Mucosa of descending colon (tissue), 3 donors: ENCODE results near the gene WNK1. TPM values are rescaled to one million over a fixed set of nuclear protein-coding genes. Genes with fewer than 3 reads are reported as not detected.

Source experiments
- ATAC-seq: fragments of 200-7000 bp; cut with Tn5 transposase; one replicate; pipeline ENCODE4 v1.9.1; 2020; ENCODE audit warnings: mild to moderate bottlenecking, moderate library complexity
- DNase-seq, 3 donors: peaks; one replicate each; pipeline ENCODE4 v3.0.0-alpha.2; 2020
- H3K36me3 ChIP-seq: fragments of 200-600 bp; one replicate; pipeline ENCODE4 v1.8.0; 2021; ENCODE audit warnings: low read depth, mild to moderate bottlenecking
- H3K4me1 ChIP-seq: fragments of 200-600 bp; one replicate; pipeline ENCODE4 v1.8.0; 2021; ENCODE audit warnings: low read depth, mild to moderate bottlenecking
- H3K4me3 ChIP-seq: fragments of 200-600 bp; one replicate; pipeline ENCODE4 v1.8.0; 2021; ENCODE audit warnings: mild to moderate bottlenecking
- H3K9me3 ChIP-seq: fragments of 200-600 bp; one replicate; pipeline ENCODE4 v1.8.0; 2021; ENCODE audit warnings: mild to moderate bottlenecking
- CTCF ChIP-seq: fragments of 200-600 bp; IDR thresholded peaks from one replicate; pipeline ENCODE4 v1.8.0; 2022; ENCODE audit warnings: antibody characterized with exemption, mild to moderate bottlenecking
- intact Hi-C, 2 donors: fragments of 100-400 bp; cut with DNase I in 1 of 2; cut with micrococcal nuclease in 1 of 2; formaldehyde crosslinking; loops; one replicate each; pipeline versions ENCODE4 v1.11.0 to v1.11.1; 2022; cut with DNase I, micrococcal nuclease
- total RNA-seq, 3 donors: library from RNA; stranded (reverse); fragmentation: NEBNext Ultra II Directional in 2 of 3; extraction: Animal tissue kit (Norgen Biotek cat#: 25700) in 2 of 3; gene quantifications; one replicate each; pipeline versions ENCODE4 v1.2.1 to v1.2.4, GENCODE V29; 2021 to 2023
- donor health status: DM: no; HTN: no; CAD: no; lungs with moderate emphysema.
- donor health status: DM: no; HTN: no; CAD: no.
- donor health status: DM: no; HTN: yes; CAD: no.

The WNK1 gene
- total RNA-seq, 3 donors from 2014 or later: 84.0 to 155 (median 85.5) TPM

- TF ChIP-seq CTCF: no peak
- no peaks in the 10 kb centered on the region for H3K4me1 ChIP-seq
- ATAC-seq (no peak), DNase-seq (no peak)
- H3K36me3 ChIP-seq: no peaks in the 10 kb centered on the region
- intact Hi-C loops: loop anchor here (10.0 kb wide), 1 partner anchor 243 kb away; no protein-coding TSS in a partner anchor
- no peak overlapping the region for H3K4me3 ChIP-seq
- no peaks in the 10 kb centered on the region for H3K9me3 ChIP-seq
Observed at GRCh38 chr12:817941-818600, 65.7 kb downstream of the WNK1 start.

GRCh38 chr12:818733-819132 lies 66.4 kb downstream of the WNK1 start:
- DNase-seq (no peak), ATAC-seq (no peak)
- H3K4me3 ChIP-seq: no peak overlapping the region
- no peak for TF ChIP-seq CTCF
- no peaks in the 10 kb centered on the region for H3K4me1 ChIP-seq
- no peaks in the 10 kb centered on the region for H3K36me3 ChIP-seq
- intact Hi-C loops: loop anchor here (10.0 kb wide), 1 partner anchor 244 kb away; no protein-coding TSS in a partner anchor
- no peaks in the 10 kb centered on the region for H3K9me3 ChIP-seq

GRCh38 chr12:820336-820735 lies 68.0 kb downstream of the WNK1 start:
- Histone ChIP-seq H3K4me3 (no peak overlapping the region), H3K36me3 (no peaks in the 10 kb centered on the region), H3K9me3 (no peaks in the 10 kb centered on the region), H3K4me1 (no peaks in the 10 kb centered on the region)
- DNase-seq (no peak), ATAC-seq (no peak)
- intact Hi-C loops: no loop called here
- TF ChIP-seq CTCF: no peak

- Histone ChIP-seq H3K9me3 (no peaks in the 10 kb centered on the region), H3K36me3 (no peaks in the 10 kb centered on the region), H3K4me3 (no peak overlapping the region), H3K4me1 (no peaks in the 10 kb centered on the region)
- intact Hi-C loops: no loop called here
- DNase-seq: no peak
- no peak for TF ChIP-seq CTCF
- ATAC-seq: peak; percentile 29
Observed at GRCh38 chr12:823028-823698, 70.8 kb downstream of the WNK1 start.

- no peak for DNase-seq
- intact Hi-C loops: no loop called here
- H3K4me3 ChIP-seq: no peak overlapping the region
- no peaks in the 10 kb centered on the region for H3K4me1 ChIP-seq
- TF ChIP-seq CTCF: no peak
- ATAC-seq: no peak
- no peaks in the 10 kb centered on the region for H3K36me3 ChIP-seq
- no peaks in the 10 kb centered on the region for H3K9me3 ChIP-seq
Observed at GRCh38 chr12:826331-826730, 74.0 kb downstream of the WNK1 start.
